RCC 7860 (cell line): ENCODE results near the gene ENKUR.

ENCODE experiments used
- DNase-seq: peaks from one replicate; pipeline ENCODE4 v3.0.0-alpha.2; 2015; ENCODE audit warnings: low spot score
- FAIRE-seq: peaks from 2 replicates; lab custom pipeline; 2012; peaks lifted over from hg19 to GRCh38; lab: Jason Lieb, UNC

ENKUR gene

DNA sequence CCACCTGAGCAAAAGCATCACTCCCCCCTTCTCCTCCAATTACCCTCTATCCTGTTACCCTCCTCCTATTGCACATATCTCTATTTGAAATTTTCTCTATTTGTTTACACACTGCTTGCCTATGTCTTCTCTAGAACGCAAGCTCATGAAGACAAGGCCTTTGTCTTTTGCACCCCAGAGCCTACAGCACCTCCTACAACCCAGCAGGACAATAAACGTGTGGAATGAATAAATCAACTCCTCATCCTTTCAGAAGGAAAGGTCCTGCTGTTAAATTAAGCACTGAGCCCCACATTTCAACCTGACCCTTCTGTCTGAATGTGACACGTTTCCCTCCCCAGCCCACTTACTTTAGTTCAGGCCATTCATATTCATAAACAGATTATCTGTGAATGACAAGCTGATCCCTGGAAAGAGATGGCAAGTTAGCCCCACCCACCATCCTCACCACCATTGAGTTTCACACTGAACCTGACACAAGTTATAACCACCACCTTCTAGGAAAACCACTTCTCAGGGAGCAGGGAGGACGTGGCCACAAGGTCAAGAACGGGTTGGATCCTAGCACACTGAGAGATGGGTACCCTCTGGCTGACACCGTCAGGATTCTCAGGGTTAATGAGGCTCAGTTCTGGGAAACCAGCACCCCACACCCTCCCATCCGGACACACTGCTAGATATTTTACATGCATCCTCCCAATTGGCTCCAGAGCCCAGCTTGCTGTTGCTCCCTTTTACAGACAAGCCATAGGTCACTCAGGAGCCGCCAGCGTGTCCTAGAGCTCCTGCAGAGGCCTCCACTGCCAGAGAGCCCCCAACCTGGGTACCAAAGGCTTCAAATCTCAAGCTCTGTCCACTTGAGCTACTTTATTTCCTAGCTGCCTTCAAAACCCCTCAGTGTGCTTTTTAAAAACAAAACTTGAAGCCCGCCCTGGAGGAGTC is 64.5 kb downstream of the ENKUR start:
- no peak for DNase-seq
- no peak for FAIRE-seq

DNA sequence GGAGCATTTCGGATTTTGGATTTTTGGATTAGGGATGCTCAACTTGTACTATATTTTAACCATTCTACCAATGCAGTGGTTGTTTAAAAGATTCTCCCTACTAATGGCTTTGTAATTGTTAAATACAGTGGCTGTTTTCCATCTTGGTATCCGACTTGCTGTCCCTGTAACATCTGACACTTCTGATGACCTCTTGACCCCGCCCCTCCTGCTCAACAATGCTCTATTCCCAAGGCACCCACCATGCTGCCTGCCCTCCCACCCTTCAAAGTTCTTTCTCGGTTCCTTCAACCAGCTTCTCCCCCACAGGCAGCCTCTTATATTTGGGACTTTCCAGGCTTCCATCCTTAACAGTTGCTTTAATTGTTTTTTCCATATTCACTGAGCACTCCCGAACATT is 65.5 kb downstream of the ENKUR start:
- FAIRE-seq (no peak), DNase-seq (no peak)

DNA sequence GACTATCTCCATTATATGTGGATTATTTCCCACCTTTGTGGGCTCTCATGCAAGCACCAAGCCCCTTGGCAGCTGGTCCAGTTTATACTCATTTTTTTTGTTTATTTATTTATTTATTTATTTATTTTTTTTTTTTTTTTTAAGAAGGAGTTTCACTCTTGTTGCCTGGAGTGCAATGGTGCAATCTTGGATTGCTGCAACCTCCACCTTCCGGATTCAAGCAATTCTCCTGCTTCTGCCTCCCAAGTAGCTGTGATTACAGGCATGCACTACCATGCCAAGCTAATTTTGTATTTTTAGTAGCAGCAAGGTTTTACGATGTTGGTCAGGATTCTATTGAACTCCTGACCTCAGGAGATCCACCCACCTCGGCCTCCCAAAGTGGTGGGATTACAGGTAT is 66.3 kb downstream of the ENKUR start:
- no peak for FAIRE-seq
- DNase-seq = no peak

DNA sequence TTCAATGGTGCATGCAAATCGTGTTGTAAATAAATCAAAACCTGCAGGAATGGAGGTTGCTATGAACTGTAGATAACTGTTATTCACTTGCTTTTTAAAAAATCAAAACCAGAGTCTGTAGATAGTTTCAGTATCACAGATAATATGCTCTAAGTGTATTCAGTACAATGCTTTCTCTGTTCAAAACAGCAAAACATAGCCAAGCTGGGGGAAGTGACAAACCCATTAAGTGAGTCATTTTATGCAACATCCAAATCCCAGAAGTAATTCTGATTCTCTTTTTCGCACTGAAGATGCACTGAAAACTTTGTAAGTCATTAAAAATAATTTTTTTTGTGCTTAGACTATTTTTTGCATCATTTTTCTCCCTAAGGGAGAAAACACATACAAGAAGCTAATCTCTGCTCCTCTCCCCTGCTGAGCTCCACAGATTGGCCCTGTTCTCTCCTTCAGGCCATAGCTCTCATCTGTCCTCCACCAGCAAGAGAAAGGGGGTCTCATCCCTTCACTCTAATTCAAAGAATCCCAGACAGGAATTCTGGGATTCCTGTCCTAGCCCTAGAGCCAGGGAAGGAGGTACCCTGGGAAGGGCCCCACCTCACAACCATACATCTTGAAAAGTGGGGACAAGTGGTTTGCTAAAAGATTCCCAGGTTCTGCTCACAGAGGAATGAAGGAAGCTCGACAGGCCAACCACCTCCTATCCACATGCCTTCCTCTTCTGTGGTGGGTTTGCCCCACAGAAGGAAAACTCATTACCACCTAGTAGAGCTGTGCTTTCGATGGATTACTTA is 68.5 kb downstream of the ENKUR start:
- DNase-seq (no peak), FAIRE-seq (no peak)

GRCh38 chr10:24944512-24945255 is 71.3 kb downstream of the ENKUR start:
- FAIRE-seq (peak; percentile 84), DNase-seq (peak; percentile 82)

DNA sequence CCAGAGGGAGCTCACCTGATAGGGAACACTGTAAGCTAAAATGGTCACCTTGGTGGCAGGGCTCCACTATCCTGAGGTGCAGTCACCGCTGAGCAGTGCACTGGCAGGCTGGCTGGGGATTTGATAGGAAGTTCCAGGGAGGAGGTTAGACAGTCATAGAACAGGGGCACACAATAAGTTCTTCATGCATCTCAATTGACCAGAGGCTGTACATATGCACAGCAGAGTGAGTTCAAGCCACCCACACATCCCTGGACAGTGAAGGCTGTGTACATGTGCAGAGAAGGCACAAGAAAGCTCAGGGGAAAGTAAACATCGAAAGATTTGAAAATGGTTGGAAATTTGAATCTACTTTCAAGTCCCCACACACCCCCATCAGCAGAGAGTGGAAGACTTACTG is 77.4 kb downstream of the ENKUR start:
- DNase-seq (no peak), FAIRE-seq (no peak)

DNA sequence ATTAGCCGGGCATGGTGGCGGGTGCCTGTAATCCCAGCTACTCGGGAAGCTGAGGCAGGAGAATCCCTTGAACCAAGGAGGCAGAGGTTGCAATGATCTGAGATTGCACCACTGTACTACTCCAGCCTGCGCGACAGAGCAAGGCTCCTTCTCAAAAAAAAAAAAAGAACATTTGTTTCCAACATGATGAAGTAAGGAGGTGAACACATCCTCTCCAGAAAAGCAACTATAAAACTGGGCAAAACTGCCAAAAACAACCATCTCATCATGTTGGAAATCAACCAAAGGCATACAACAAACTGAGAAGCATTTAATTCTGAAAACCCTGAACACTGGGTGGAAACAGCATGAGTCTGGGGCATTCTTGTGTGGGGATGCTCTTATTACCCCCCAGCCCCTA is 77.9 kb downstream of the ENKUR start:
- DNase-seq (no peak), FAIRE-seq (no peak)

- DNase-seq = peak; percentile 16
- FAIRE-seq = peak; percentile 70
These were observed 80.3 kb downstream of the ENKUR start for GRCh38 chr10:24935504-24936292.
